H1 (cell line): ENCODE results near the gene JOSD2. TPM values are rescaled to one million over a fixed set of nuclear protein-coding genes. Genes with fewer than 3 reads are reported as not detected.

Experiments
- CTCF ChIA-PET: fragments of 300-600 bp; sonication (Branson Sonifier 250); formaldehyde crosslinking; loops from one replicate; lab custom pipeline; 2021; ENCODE audit not compliant: partially characterized antibody; lab: Charles Lee
- POLR2A ChIA-PET: fragments of 300-600 bp; sonication (Branson Sonifier 250); formaldehyde crosslinking; loops from one replicate; lab custom pipeline; 2021; ENCODE audit warnings: inconsistent platforms; ENCODE audit not compliant: partially characterized antibody; lab: Charles Lee
- DNase-seq, 2 experiments: peaks; one replicate each; pipeline versions ENCODE4 v3.0.0 to v3.0.0-alpha.2; 2010 to 2022; ENCODE audit warnings: low spot score in 2 of 2, low read depth in 1 of 2, mixed read lengths in 1 of 2
- FAIRE-seq: peaks from 2 replicates; lab custom pipeline; 2011; peaks lifted over from hg19 to GRCh38; lab: Jason Lieb, UNC
- H2AFZ ChIP-seq: 2 replicates; pipeline ENCODE4 v1.8.1; 2012; ENCODE audit warnings: low read length, inconsistent platforms
- H2AK5ac ChIP-seq: 2 replicates; pipeline ENCODE4 v1.6.1; 2013; ENCODE audit warnings: low read depth, low read length
- H2BK120ac ChIP-seq: replicated peaks from 2 replicates; pipeline ENCODE3; 2013; ENCODE audit warnings: low read depth, low read length, inconsistent platforms
- H2BK12ac ChIP-seq: 2 replicates; pipeline ENCODE4 v1.6.1; 2013; ENCODE audit warnings: low read depth, low read length
- H2BK15ac ChIP-seq: 2 replicates; pipeline ENCODE4 v1.6.1; 2013; ENCODE audit warnings: low read length
- H2BK20ac ChIP-seq: 2 replicates; pipeline ENCODE4 v1.6.1; 2013; ENCODE audit warnings: low read length
- H2BK5ac ChIP-seq: 2 replicates; pipeline ENCODE4 v1.6.1; 2013; ENCODE audit warnings: low read depth, low read length
- H3K14ac ChIP-seq: 2 replicates; pipeline ENCODE4 v1.6.1; 2013; ENCODE audit warnings: inconsistent platforms; ENCODE audit not compliant: insufficient read length
- H3K18ac ChIP-seq: 2 replicates; pipeline ENCODE4 v1.6.1; 2013; ENCODE audit warnings: low read length; ENCODE audit errors: extremely low read depth
- H3K23ac ChIP-seq: 2 replicates; pipeline ENCODE4 v1.6.1; 2013; ENCODE audit warnings: inconsistent platforms; ENCODE audit not compliant: insufficient read length
- H3K23me2 ChIP-seq: 2 replicates; pipeline ENCODE4 v1.6.1; 2013; ENCODE audit warnings: low read depth, low read length
- H3K27ac ChIP-seq: 2 replicates; pipeline ENCODE4 v1.6.1; 2011; ENCODE audit warnings: low read depth, low read length, inconsistent platforms
- H3K27me3 ChIP-seq, 4 experiments: replicated peaks in 1 of 4; 1 replicate in 1 of 4; 2 replicates in 3 of 4; pipeline versions ENCODE4 v1.6.1 to v1.8.1; 2011 to 2013; ENCODE audit warnings: low read length in 3 of 4, mild to moderate bottlenecking in 3 of 4, inconsistent platforms in 2 of 4, mixed read lengths in 2 of 4, moderate library complexity in 1 of 4; ENCODE audit not compliant: control insufficient read depth in 3 of 4, insufficient read depth in 3 of 4; ENCODE audit errors: extremely low read depth in 1 of 4
- H3K36me3 ChIP-seq, 4 experiments: 2 replicates each; pipeline versions ENCODE4 v1.6.1 to v1.8.1; 2011 to 2013; ENCODE audit warnings: mild to moderate bottlenecking in 4 of 4, low read length in 3 of 4, moderate library complexity in 2 of 4, control low read depth in 1 of 4, inconsistent platforms in 1 of 4; ENCODE audit not compliant: insufficient read depth in 4 of 4, control insufficient read depth in 2 of 4
- H3K4ac ChIP-seq: replicated peaks from 2 replicates; pipeline ENCODE3; 2013; ENCODE audit warnings: low read length, low read depth, mixed read lengths, inconsistent platforms; ENCODE audit not compliant: insufficient read length
- H3K4me1 ChIP-seq, 4 experiments: replicated peaks in 1 of 4; 1 replicate in 1 of 4; 2 replicates in 3 of 4; pipeline versions ENCODE4 v1.6.1 to v1.8.1; 2011 to 2013; ENCODE audit warnings: low read length in 3 of 4, inconsistent platforms in 2 of 4, mixed read lengths in 1 of 4; ENCODE audit not compliant: insufficient read depth in 4 of 4, control insufficient read depth in 3 of 4
- H3K4me2 ChIP-seq, 2 experiments: 2 replicates each; pipeline versions ENCODE4 v1.6.1 to v1.8.1; 2011 to 2013; ENCODE audit warnings: low read depth in 2 of 2, low read length in 2 of 2, control low read depth in 1 of 2, inconsistent platforms in 1 of 2, mild to moderate bottlenecking in 1 of 2; ENCODE audit not compliant: insufficient read depth in 1 of 2
- H3K4me3 ChIP-seq, 4 experiments: fragments of 200-600, 300-600 bp in 1 of 4; sonication (generic), shearing (Covaris generic), sonication (Bioruptor Twin) in 1 of 4; 2 replicates each; pipeline versions ENCODE4 v1.5.1 to v1.8.1; 2011 to 2016; ENCODE audit warnings: low read length in 4 of 4, low read depth in 3 of 4, control low read depth in 2 of 4, inconsistent platforms in 2 of 4, mild to moderate bottlenecking in 2 of 4, mixed read lengths in 1 of 4, moderate library complexity in 1 of 4; ENCODE audit not compliant: insufficient read depth in 2 of 4; ENCODE audit errors: extremely low read depth in 1 of 4
- H3K56ac ChIP-seq: replicated peaks from 2 replicates; pipeline ENCODE3; 2013; ENCODE audit warnings: low read depth, mild to moderate bottlenecking, mixed read lengths, low read length, inconsistent platforms; ENCODE audit not compliant: insufficient read length
- H3K79me1 ChIP-seq: 2 replicates; pipeline ENCODE4 v1.6.1; 2013; ENCODE audit warnings: low read depth, low read length, control low read depth
- H3K79me2 ChIP-seq, 2 experiments: 2 replicates each; pipeline versions ENCODE4 v1.6.1 to v1.8.1; 2012 to 2013; ENCODE audit warnings: low read length in 2 of 2, mild to moderate bottlenecking in 2 of 2, inconsistent platforms in 1 of 2; ENCODE audit not compliant: insufficient read depth in 2 of 2, control insufficient read depth in 1 of 2
- H3K9ac ChIP-seq, 4 experiments: replicated peaks in 1 of 4; 1 replicate in 1 of 4; 2 replicates in 3 of 4; pipeline versions ENCODE4 v1.6.1 to v1.8.1; 2011 to 2013; ENCODE audit warnings: low read depth in 3 of 4, low read length in 3 of 4, control low read depth in 2 of 4, mild to moderate bottlenecking in 2 of 4, moderate library complexity in 2 of 4, inconsistent platforms in 1 of 4; ENCODE audit errors: extremely low read depth in 1 of 4
- H3K9me3 ChIP-seq, 2 experiments: 2 replicates each; pipeline versions ENCODE4 v1.6.1 to v1.8.1; 2012 to 2013; ENCODE audit warnings: mild to moderate bottlenecking in 2 of 2, moderate library complexity in 2 of 2, control low read depth in 1 of 2, inconsistent platforms in 1 of 2, low read depth in 1 of 2, low read length in 1 of 2, mixed read lengths in 1 of 2; ENCODE audit not compliant: insufficient read depth in 2 of 2
- H4K20me1 ChIP-seq, 2 experiments: replicated peaks in 1 of 2; 2 replicates each; pipeline versions ENCODE3 to v1.8.1; 2011 to 2013; ENCODE audit warnings: inconsistent platforms in 2 of 2, low read length in 2 of 2, mild to moderate bottlenecking in 1 of 2; ENCODE audit not compliant: insufficient read depth in 2 of 2, control insufficient read depth in 1 of 2
- H4K5ac ChIP-seq: 2 replicates; pipeline ENCODE4 v1.6.1; 2013; ENCODE audit warnings: low read length, low read depth, mixed read lengths, inconsistent platforms; ENCODE audit not compliant: insufficient read length
- H4K8ac ChIP-seq: 2 replicates; pipeline ENCODE4 v1.8.0; 2013; ENCODE audit warnings: mild to moderate bottlenecking, moderate library complexity, low read length, inconsistent platforms; ENCODE audit not compliant: insufficient read depth; ENCODE audit errors: extremely low read depth
- H4K91ac ChIP-seq: replicated peaks from 2 replicates; pipeline ENCODE3; 2013; ENCODE audit warnings: low read length, mixed read lengths, inconsistent platforms; ENCODE audit not compliant: insufficient read length
- EGR1 ChIP-seq: IDR thresholded peaks from 2 replicates; pipeline ENCODE4 v1.6.1; 2011; ENCODE audit warnings: low read depth, low read length, borderline replicate concordance
- EZH2 ChIP-seq: fragments of 200-600 bp; sonication (generic); IDR thresholded peaks from 2 replicates; pipeline ENCODE4 v1.7.1; 2012; ENCODE audit warnings: low read depth, mild to moderate bottlenecking, moderate library complexity, low read length, inconsistent platforms; ENCODE audit not compliant: severe bottlenecking
- GABPA ChIP-seq: IDR thresholded peaks from 2 replicates; pipeline ENCODE4 v1.6.1; 2011; ENCODE audit warnings: mild to moderate bottlenecking, low read length, moderate library complexity, borderline replicate concordance; ENCODE audit not compliant: insufficient read depth
- NRF1 ChIP-seq: IDR thresholded peaks from 2 replicates; pipeline ENCODE4 v1.6.1; 2011; ENCODE audit warnings: mild to moderate bottlenecking, low read depth, low read length, improper control_type of control experiment
- POLR2A ChIP-seq, 2 experiments: IDR thresholded peaks; 1 replicate in 1 of 2; 2 replicates in 1 of 2; pipeline ENCODE4 v1.6.1; 2011; ENCODE audit warnings: low read depth in 2 of 2, low read length in 2 of 2, mild to moderate bottlenecking in 2 of 2; ENCODE audit errors: control extremely low read depth in 1 of 2
- RXRA ChIP-seq: IDR thresholded peaks from 2 replicates; pipeline ENCODE4 v1.6.1; 2011; ENCODE audit warnings: low read depth, mild to moderate bottlenecking, low read length, moderate library complexity; ENCODE audit not compliant: insufficient read depth
- SAP30 ChIP-seq: fragments of 300-600 bp; sonication (generic); IDR thresholded peaks from 2 replicates; pipeline ENCODE4 v1.7.1; 2012; ENCODE audit warnings: low read length, moderate library complexity, mild to moderate bottlenecking, inconsistent platforms; ENCODE audit not compliant: insufficient read depth, insufficient replicate concordance
- SIX5 ChIP-seq: IDR thresholded peaks from 2 replicates; pipeline ENCODE4 v1.6.1; 2011; ENCODE audit warnings: mild to moderate bottlenecking, low read depth, low read length
- TAF1 ChIP-seq: IDR thresholded peaks from 2 replicates; pipeline ENCODE4 v1.6.1; 2011; ENCODE audit warnings: mild to moderate bottlenecking, low read depth, low read length
- TBP ChIP-seq: IDR thresholded peaks from 2 replicates; pipeline ENCODE4 v1.6.1; 2011; ENCODE audit warnings: low read depth, low read length, improper control_type of control experiment
- ZNF274 ChIP-seq: IDR thresholded peaks from 2 replicates; pipeline ENCODE4 v1.7.0; 2012; ENCODE audit warnings: low read length, borderline replicate concordance; ENCODE audit errors: extremely low read depth
- WGBS, 2 experiments: shearing (Covaris generic) in 1 of 2; methylation state at CpG; one replicate each; pipeline versions ENCODE4 v1.1.6 to v1.1.7; 2013 to 2015; ENCODE audit warnings: low lambda C conversion rate in 2 of 2, mixed read lengths in 2 of 2, inconsistent platforms in 1 of 2, low coverage in 1 of 2, missing lambda C conversion rate in 1 of 2; ENCODE audit not compliant: insufficient replicate concordance in 2 of 2, insufficient coverage in 1 of 2, insufficient read length in 1 of 2; ENCODE audit errors: extremely low coverage in 1 of 2, missing lambda C conversion rate in 1 of 2; 5-methylcytosine and 5-hydroxymethylcytosine counted together
- polyA plus RNA-seq, 7 experiments: library from polyadenylated mRNA; depleted of rRNA in 3 of 7; stranded (reverse) in 5 of 7; unstranded in 2 of 7; fragments of >200 nt in 5 of 7; fragments of 200-250 nt in 2 of 7; gene quantifications; 1 replicate in 5 of 7; 2 replicates in 1 of 7; 4 replicates in 1 of 7; pipeline versions ENCODE4 v1.2.1 to v1.2.3, GENCODE V29; 2011 to 2013; ENCODE audit warnings: missing spikeins in 2 of 7, mixed read lengths in 2 of 7
- total RNA-seq: library from RNA; stranded (reverse); fragmentation: NEBNext Ultra II Directional; extraction: Animal tissue kit (Norgen Biotek cat#: 25700); gene quantifications from 2 replicates; pipeline ENCODE4 v1.2.1, GENCODE V29; 2021
- TF ChIP-seq, protein P1 (sequence below): IDR thresholded peaks from 2 replicates; pipeline ENCODE4 v1.6.1; 2011; ENCODE audit warnings: low read length, improper control_type of control experiment

The JOSD2 gene
- total and polyA plus RNA-seq, 2 of the 8 experiments (the other 6 are each of a cell fraction or from before 2014, with no cell fraction given): 1.9 to 6.6 TPM

DNA sequence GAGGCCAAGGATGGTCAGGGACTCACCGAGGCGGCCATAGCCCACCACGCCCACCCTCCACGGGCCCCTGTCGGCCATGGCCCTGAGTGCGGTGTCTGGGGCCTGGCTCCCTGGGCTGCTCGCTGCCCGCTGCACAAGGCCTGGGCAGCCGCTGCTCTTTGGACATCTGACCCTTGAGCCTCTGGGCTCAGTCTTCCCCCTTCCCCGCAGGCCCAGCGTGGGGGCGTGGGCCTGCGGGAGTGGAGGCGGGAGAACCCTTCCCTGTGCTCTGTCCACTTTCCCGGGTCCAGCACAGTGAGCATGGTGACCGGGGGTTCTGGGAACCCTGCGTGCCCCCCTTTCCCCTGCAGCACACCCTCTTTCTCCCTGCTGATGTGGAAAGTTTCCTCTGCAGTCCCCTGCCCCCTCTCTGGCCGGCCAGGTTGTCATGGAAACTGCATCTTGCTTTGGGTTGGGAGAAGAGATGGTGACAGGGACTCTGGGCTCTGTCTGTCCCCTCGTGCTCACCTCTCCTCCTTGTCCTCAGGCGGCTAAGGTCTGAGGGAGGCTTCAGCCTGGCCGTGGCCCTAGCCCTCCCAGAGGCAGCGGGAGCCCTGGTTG, 2.9 kb upstream of the JOSD2 start, which contains the start of gene ASPDH:
Gene ASPDH, minus strand, starts transcription at position 168 of the 600 bp plus-strand sequence. Its CDS starts 90 bp downstream, at position 78.
- DNase-seq (no peak), FAIRE-seq (no peak)
- H3K4ac ChIP-seq: no peak within 1 kb of the TSS
- H3K56ac ChIP-seq: no peak within 1 kb of the TSS
- H3K79me2 ChIP-seq: no peaks in the 10 kb centered on the region
- no peak within 1 kb of the TSS for H3K27ac ChIP-seq
- H4K20me1 ChIP-seq: peaks cover 1 to 7% of the 10 kb centered on the region in 2 experiments
- no peak within 1 kb of the TSS for H4K5ac ChIP-seq
- no peak within 1 kb of the TSS for H2BK5ac ChIP-seq
- H2BK20ac ChIP-seq: no peak within 1 kb of the TSS
- H3K27me3 ChIP-seq: peaks cover 0 to 15% (median 10%) of the 10 kb centered on the region in 4 experiments; a peak in 6 of 7 replicates
- H3K14ac ChIP-seq: no peak within 1 kb of the TSS
- H2AK5ac ChIP-seq: no peak within 1 kb of the TSS
- no peak within 1 kb of the TSS for H2BK12ac ChIP-seq
- H2BK120ac ChIP-seq: no peak within 1 kb of the TSS
- CTCF ChIA-PET: interaction anchor here (0.6 to 19.3 kb wide), 3 partner anchors 24 to 161 kb away, joined by 3 to 206 read pairs (median 4); no protein-coding TSS in a partner anchor
- H3K4me3 ChIP-seq: no peak within 1 kb of the TSS
- no peaks in the 10 kb centered on the region for H3K79me1 ChIP-seq
- H2BK15ac ChIP-seq: no peak within 1 kb of the TSS
- 81% methylated on average over 17 of the region's 22 CpGs; no CpG with 5 or more reads in 1 of the 2 experiments for WGBS, 2 experiments
- H3K18ac ChIP-seq: no peak within 1 kb of the TSS
- peaks cover 0 to 6% (median 4%) of the 10 kb centered on the region in 4 experiments; a peak in 4 of 7 replicates for H3K4me1 ChIP-seq
- no peak within 1 kb of the TSS; a peak in 1 of 7 replicates for H3K9ac ChIP-seq
- peak within 1 kb of the TSS; percentile 43; the same call in 1 of the 2 replicates for H4K8ac ChIP-seq
- H3K23ac ChIP-seq: no peak within 1 kb of the TSS
- no peaks in the 10 kb centered on the region; a peak in 1 of 4 replicates for H3K9me3 ChIP-seq
- POLR2A ChIA-PET: interaction anchor here (1.3 kb wide), 1 partner anchor 280 kb away, joined by 3 read pairs; no protein-coding TSS in a partner anchor
- no peak within 1 kb of the TSS for H2AFZ ChIP-seq
- H3K23me2 ChIP-seq: no peaks in the 10 kb centered on the region; the same call in 1 of the 2 replicates
- no peak within 1 kb of the TSS for H4K91ac ChIP-seq
- H3K4me2 ChIP-seq: no peak within 1 kb of the TSS
- peaks cover 0 to 15% (median 0%) of the 10 kb centered on the region in 4 experiments; a peak in 2 of 8 replicates for H3K36me3 ChIP-seq
- TF ChIP-seq POLR2A (IDR thresholded peaks at IDR 0.05; ENCODE audit: control extremely low read depth in 1 of 2, low read depth in 2 of 2, low read length in 2 of 2) (no peak), RXRA (no peak), TAF1 (no peak), GABPA (no peak), NRF1 (no peak), EZH2 (no peak), SAP30 (no peak), EGR1 (no peak), SIX5 (no peak), ZNF274 (no peak), TBP (no peak)
- TF ChIP-seq, protein P1, sequence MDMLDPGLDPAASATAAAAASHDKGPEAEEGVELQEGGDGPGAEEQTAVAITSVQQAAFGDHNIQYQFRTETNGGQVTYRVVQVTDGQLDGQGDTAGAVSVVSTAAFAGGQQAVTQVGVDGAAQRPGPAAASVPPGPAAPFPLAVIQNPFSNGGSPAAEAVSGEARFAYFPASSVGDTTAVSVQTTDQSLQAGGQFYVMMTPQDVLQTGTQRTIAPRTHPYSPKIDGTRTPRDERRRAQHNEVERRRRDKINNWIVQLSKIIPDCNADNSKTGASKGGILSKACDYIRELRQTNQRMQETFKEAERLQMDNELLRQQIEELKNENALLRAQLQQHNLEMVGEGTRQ: no peak
